Tibial artery (tissue), 4 donors: ENCODE results near the gene SPINT3.

Experiments
- DNase-seq, 2 donors: peaks; one replicate each; pipeline ENCODE4 v3.0.0-alpha.2; 2019
- H3K27ac ChIP-seq, 2 donors: fragments of 200-600 bp; sonication (generic) in 1 of 2; 1 replicate in 1 of 2; 2 replicates in 1 of 2; pipeline ENCODE4 v1.5.1; 2018 to 2019; ENCODE audit warnings: mild to moderate bottlenecking in 1 of 2
- H3K27me3 ChIP-seq, 2 donors: fragments of 200-600 bp; sonication (generic) in 1 of 2; one replicate each; pipeline versions ENCODE4 v1.5.1 to v1.6.0; 2016 to 2019
- H3K36me3 ChIP-seq, 3 donors: fragments of 200-600 bp; sonication (generic) in 2 of 3; one replicate each; pipeline ENCODE4 v1.5.1; 2016 to 2019; ENCODE audit warnings: mild to moderate bottlenecking in 2 of 3
- H3K4me1 ChIP-seq, 4 donors: fragments of 200-600 bp; sonication (generic) in 2 of 4; 1 replicate in 3 of 4; 2 replicates in 1 of 4; pipeline ENCODE4 v1.5.1; 2016 to 2019
- H3K4me3 ChIP-seq, 2 donors: fragments of 200-600 bp; sonication (generic) in 1 of 2; 1 replicate in 1 of 2; 2 replicates in 1 of 2; pipeline ENCODE4 v1.5.1; 2018 to 2019; ENCODE audit warnings: mild to moderate bottlenecking in 2 of 2
- H3K9me3 ChIP-seq, 3 donors: fragments of 200-600 bp; sonication (generic) in 1 of 3; one replicate each; pipeline ENCODE4 v1.5.1; 2016 to 2019
- CTCF ChIP-seq, 2 experiments: fragments of 200-600 bp in 1 of 2; fragments of 450-650 bp in 1 of 2; IDR thresholded peaks; one replicate each; pipeline ENCODE4 v1.5.1; 2017 to 2019; ENCODE audit warnings: antibody characterized with exemption in 2 of 2, mild to moderate bottlenecking in 1 of 2, moderate library complexity in 1 of 2
- intact Hi-C: fragments of 100-400 bp; cut with DNase I; formaldehyde crosslinking; loops from one replicate; pipeline ENCODE4 v1.15.0; 2023; ENCODE audit warnings: low total_unique reads

The SPINT3 gene

GRCh38 chr20:45548410-45548809 is 33.0 kb upstream of the SPINT3 start:
- Histone ChIP-seq H3K27ac (no peak overlapping the region), H3K36me3 (no peaks in the 10 kb centered on the region), H3K4me1 (no peaks in the 10 kb centered on the region), H3K27me3 (peaks cover 0 to 2% of the 10 kb centered on the region in 2 donors), H3K9me3 (no peaks in the 10 kb centered on the region), H3K4me3 (no peak overlapping the region)
- intact Hi-C loops: no loop called here
- no peak for DNase-seq
- no peak for TF ChIP-seq CTCF (IDR thresholded peaks at IDR 0.05)

GRCh38 chr20:45547206-45547770 is 31.9 kb upstream of the SPINT3 start, which contains the start of gene EPPIN:
EPPIN (minus strand) TSS chr20:45547401; CDS start chr20:45547357, 44 bp downstream.
- Histone ChIP-seq H3K4me3 (no peak within 1 kb of the TSS), H3K27me3 (peaks cover 0 to 6% of the 10 kb centered on the region in 2 donors), H3K36me3 (no peaks in the 10 kb centered on the region), H3K9me3 (no peaks in the 10 kb centered on the region), H3K4me1 (no peaks in the 10 kb centered on the region), H3K27ac (no peak within 1 kb of the TSS)
- no peak for DNase-seq
- intact Hi-C loops: no loop called here
- no peak for TF ChIP-seq CTCF (IDR thresholded peaks at IDR 0.05)

- Histone ChIP-seq H3K27ac (no peak overlapping the region), H3K36me3 (no peaks in the 10 kb centered on the region), H3K9me3 (no peaks in the 10 kb centered on the region), H3K4me3 (no peak overlapping the region), H3K4me1 (no peaks in the 10 kb centered on the region), H3K27me3 (peaks cover 0 to 6% of the 10 kb centered on the region in 2 donors)
- TF ChIP-seq CTCF (IDR thresholded peaks at IDR 0.05): peak in 1 of 2 experiments; percentile 17
- intact Hi-C loops: no loop called here
- DNase-seq: no peak
Measured at GRCh38 chr20:45545754-45546453, 30.5 kb upstream of the SPINT3 start.

GRCh38 chr20:45545351-45545750 is 29.9 kb upstream of the SPINT3 start:
- intact Hi-C loops: no loop called here
- no peak for DNase-seq
- Histone ChIP-seq H3K27ac (no peak overlapping the region), H3K9me3 (no peaks in the 10 kb centered on the region), H3K4me3 (no peak overlapping the region), H3K4me1 (no peaks in the 10 kb centered on the region), H3K27me3 (peaks cover 0 to 6% of the 10 kb centered on the region in 2 donors), H3K36me3 (no peaks in the 10 kb centered on the region)
- TF ChIP-seq CTCF (IDR thresholded peaks at IDR 0.05): no peak

- H3K27me3 ChIP-seq: peaks cover 0 to 19% of the 10 kb centered on the region in 2 donors
- no peak within 1 kb of the TSS for H3K4me3 ChIP-seq
- no peak for DNase-seq
- no peaks in the 10 kb centered on the region for H3K36me3 ChIP-seq
- no peak within 1 kb of the TSS for H3K27ac ChIP-seq
- H3K9me3 ChIP-seq: no peaks in the 10 kb centered on the region
- intact Hi-C loops: no loop called here
- no peak for TF ChIP-seq CTCF (IDR thresholded peaks at IDR 0.05)
- no peaks in the 10 kb centered on the region for H3K4me1 ChIP-seq
Measured at GRCh38 chr20:45539382-45539781, 24.0 kb upstream of the SPINT3 start, which contains the start of gene WFDC6. WFDC6 (minus strand) TSS chr20:45539482; CDS start chr20:45539407, 75 bp downstream.
